Uterus (tissue), 2 donors: ENCODE data around the gene EYS.

Experiments used
- POLR2A ChIP-seq, 2 donors: fragments of 450-650 bp; IDR thresholded peaks; one replicate each; pipeline ENCODE4 v1.6.1; 2016; ENCODE audit warnings: antibody characterized with exemption in 2 of 2, mild to moderate bottlenecking in 1 of 2, moderate library complexity in 1 of 2
- TF ChIP-seq, protein P1 (sequence below), 4 experiments: fragments of 200-600 bp in 2 of 4; fragments of 450-650 bp in 2 of 4; sonication (generic) in 2 of 4; IDR thresholded peaks; one replicate each; pipeline ENCODE4 v1.5.1; 2016 to 2019; ENCODE audit warnings: antibody characterized with exemption in 4 of 4, mild to moderate bottlenecking in 2 of 4, moderate library complexity in 1 of 4

DNA sequence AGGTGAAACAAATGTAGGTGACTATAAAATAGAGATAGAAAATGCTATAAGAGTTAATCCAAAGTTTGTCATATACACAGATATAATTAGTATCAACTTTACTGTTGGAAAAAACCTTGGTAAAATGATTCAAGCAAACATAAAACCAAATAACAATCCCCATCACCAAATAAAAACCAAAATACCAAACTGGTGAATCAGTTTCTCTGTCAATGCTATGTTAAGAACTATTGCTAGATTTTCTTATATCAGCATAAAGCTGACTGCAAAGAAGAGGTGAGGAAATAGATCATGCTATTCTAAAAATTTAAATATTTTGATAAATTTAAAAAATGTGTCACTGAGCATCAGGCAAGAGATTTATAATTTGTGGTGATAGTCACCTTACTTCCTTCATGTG lies 1413.0 kb downstream of the EYS start:
- TF ChIP-seq, protein P1, sequence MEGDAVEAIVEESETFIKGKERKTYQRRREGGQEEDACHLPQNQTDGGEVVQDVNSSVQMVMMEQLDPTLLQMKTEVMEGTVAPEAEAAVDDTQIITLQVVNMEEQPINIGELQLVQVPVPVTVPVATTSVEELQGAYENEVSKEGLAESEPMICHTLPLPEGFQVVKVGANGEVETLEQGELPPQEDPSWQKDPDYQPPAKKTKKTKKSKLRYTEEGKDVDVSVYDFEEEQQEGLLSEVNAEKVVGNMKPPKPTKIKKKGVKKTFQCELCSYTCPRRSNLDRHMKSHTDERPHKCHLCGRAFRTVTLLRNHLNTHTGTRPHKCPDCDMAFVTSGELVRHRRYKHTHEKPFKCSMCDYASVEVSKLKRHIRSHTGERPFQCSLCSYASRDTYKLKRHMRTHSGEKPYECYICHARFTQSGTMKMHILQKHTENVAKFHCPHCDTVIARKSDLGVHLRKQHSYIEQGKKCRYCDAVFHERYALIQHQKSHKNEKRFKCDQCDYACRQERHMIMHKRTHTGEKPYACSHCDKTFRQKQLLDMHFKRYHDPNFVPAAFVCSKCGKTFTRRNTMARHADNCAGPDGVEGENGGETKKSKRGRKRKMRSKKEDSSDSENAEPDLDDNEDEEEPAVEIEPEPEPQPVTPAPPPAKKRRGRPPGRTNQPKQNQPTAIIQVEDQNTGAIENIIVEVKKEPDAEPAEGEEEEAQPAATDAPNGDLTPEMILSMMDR (IDR thresholded peaks at IDR 0.05) = no peak
- no peak for TF ChIP-seq POLR2A (IDR thresholded peaks at IDR 0.05)
